ENCODE data around the gene RTCA.
"Not testable (repeated sequence)": the region's sequence is repeated elsewhere in the genome, so short reads cannot be mapped to it uniquely, and the experiment has no call there.

RTCA gene

DNA sequence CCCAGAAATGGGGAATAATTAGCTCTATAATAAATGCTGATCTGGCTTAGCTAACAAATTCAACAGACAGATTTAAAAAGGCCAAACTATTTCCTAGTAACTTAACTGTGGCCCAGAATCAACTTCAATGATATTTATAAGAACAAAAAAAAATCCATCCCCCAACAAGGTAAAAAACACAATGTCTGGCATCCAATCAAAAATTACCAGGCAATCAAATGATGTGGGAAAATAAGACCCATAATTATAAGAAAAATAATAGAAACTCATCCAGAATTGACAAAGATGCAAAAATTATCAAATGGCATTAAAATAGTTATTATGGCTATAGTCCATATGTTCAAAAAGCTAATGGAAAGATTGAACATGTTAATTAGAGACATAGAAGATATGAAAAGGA is 43.8 kb downstream of the RTCA start:
- no peak for DNase-seq (ENCODE audit: low read depth)

DNA sequence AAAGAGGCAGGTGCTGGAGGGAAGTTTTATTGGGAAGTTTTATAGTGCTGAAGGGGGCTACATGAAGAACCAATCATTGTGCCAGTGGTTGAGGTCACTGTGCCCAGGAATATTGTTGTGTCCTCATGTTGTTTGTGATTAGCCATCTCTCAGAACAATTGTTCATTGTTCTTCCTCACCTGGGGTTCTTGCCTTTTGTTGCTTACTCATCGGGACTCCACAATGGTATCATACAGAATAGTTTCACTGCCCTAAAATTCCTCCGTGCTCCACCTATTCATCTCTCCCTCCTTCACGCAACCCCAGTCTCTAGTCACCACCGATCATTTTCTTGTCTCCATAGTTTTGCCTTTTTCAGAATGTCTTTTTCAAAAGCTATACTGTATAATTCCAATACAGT is 47.4 kb downstream of the RTCA start:
- DNase-seq (ENCODE audit: low read depth), result no peak

DNA sequence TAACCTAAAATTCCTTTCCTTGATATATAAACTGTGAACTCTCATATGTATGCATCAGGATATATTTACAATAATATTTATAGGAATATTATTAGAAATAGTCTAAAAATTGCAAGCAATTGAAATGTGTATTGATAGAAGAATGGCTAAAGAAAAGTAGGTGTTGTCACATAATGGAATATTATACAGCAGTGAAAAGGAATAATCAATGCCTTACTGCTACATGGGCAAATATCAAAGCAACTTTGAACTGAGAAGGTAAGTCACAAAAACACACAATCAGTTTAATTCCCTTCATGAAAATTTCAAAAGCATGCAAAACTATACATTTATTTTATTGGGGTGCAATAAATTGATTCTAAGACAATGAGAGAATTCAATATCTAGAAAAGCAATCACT is 50.6 kb downstream of the RTCA start:
- no peak for DNase-seq (ENCODE audit: low read depth)

DNA sequence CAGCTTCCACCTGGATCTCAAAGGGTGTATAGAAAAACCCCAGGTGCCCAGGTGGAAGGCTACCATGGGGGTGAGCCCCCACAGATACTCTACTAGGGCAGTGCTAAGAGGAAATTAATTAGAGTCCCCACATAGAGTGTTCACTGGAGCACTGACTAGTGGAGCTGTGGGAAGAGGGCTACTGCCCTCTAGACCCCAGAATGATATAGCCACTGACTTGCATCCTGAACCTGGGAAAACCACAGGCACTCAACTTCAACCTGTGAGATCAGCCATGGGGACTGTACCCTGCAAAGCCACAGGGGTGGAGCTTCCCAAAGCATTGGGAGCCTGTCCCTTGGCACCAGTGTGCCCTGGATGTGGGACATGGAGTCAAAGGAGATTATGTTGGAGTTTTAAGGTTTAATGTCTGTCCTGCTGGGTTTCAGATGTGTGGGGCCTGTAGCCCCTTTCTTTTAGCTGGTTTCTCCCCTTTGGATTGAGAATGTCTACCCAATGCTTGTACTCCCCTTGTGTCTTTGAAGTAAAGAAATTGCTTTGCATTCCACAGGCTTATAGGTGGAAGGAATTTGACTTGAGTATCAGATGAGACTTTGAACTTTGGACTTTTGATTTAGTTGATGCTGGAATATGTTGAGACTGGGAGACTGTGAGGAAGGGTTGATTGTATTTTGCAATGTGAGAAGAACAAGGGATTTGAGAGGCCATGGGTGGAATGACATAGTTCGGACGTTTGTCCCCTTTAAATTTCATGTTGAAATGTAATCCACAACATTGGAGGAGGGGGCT is 54.5 kb downstream of the RTCA start:
- DNase-seq (ENCODE audit: low read depth), result no peak

DNA sequence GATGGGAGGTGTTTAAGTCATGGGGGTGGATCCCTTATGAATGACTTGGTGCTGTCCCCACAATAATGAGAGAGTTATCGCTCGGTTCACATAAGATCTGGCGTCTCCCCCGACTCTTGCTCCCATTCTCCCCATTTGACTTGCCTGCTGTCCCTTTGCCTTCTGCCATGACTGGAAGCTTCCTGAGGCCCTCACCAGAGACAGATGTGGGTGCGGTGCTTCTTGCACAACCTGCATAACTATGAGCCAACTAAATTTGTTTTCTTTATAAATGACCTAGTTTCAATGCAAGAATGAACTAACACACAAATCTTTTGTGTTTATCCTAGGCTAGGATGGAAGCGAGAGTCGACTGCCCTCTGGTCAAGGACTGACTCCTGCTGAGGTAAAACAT is 55.1 kb downstream of the RTCA start:
- no peak for DNase-seq (ENCODE audit: low read depth)

DNA sequence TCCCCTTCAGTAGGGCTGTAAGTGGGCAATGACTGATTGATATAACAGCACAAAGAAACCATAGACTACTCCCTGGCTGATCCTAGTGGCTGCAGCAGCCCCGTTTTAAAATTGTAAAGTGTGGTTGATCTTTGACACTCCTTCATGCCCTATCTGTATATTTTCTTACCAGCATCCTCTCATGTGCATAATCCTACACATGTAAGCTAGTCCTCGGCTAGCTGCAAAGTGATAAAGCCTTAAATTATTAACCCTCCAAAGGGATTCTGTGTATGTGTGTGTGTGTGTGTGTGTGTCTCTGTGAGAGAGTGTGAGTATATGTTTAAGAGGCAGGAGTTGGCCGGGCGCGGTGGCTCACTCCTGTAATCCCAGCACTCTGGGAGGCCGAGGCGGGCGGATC is 55.5 kb downstream of the RTCA start:
- DNase-seq (ENCODE audit: low read depth), result no peak

DNA sequence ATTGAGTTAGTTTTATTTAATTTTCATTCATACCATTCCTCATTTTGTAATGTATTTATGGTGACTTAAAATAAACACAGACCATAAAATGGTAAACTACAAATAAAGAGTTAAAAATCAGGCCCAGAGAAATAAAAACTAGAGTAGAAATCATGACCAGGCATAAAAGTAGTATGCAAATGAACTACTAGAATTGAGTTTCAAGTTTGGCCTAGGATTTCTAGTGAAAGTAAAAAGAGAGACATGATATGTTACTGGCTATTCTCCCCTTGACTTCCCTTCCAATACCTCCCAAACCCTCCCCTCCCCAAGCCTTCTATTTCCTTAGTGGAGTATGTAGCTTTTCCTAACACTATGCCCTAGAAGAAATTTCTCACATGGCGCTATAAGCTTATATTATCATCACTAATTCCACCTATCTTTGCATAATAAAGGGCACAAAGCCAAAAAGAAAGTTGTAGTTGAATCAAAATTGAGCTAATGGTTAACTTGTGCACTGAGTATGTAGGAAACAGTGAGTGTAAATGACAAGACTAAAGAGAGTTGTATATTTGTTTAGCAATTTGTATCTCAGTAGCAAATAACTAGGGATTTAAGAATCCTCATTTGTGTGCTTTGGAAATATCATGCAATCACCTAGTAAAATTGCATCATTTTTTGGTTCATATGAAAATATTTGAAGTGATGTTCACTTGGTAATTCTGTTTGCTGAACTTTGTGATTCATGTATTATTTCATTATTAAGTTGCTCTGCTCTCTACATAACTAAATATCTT is 56.6 kb downstream of the RTCA start:
- DNase-seq (ENCODE audit: low read depth), result no peak

DNA sequence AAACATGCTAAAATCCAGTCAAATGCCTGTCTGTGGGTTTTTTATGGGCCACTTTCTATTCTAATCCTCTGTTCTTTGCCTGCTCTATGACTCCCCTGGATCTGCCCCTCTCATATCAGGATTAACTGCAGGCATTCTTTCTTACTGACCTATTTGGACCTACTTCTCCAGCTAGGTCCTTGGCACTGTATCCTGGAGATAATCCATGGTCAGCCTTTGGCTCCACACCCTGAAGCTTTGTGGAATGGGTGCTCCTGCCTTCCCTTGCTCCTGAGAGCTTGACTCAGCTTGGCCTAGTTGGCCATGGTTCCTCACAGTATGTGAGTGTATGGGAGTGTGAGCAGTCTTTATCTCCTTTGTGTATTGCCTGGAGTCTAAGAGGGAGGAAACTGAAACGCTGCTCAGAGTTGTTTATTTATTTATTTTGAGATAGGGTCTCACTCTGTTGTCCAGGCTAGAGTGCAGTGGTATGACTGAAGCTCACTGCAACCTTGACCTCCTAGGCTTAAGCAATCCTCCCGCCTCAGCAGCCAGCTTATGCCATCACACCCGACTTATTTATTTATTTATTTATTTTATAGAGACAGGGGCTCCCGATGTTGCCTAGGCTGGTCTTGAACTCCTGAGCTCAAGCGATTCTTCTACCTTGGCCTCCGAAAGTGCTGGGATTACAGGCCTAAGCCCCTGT is 57.5 kb downstream of the RTCA start:
- no peak for DNase-seq (ENCODE audit: low read depth)

DNA sequence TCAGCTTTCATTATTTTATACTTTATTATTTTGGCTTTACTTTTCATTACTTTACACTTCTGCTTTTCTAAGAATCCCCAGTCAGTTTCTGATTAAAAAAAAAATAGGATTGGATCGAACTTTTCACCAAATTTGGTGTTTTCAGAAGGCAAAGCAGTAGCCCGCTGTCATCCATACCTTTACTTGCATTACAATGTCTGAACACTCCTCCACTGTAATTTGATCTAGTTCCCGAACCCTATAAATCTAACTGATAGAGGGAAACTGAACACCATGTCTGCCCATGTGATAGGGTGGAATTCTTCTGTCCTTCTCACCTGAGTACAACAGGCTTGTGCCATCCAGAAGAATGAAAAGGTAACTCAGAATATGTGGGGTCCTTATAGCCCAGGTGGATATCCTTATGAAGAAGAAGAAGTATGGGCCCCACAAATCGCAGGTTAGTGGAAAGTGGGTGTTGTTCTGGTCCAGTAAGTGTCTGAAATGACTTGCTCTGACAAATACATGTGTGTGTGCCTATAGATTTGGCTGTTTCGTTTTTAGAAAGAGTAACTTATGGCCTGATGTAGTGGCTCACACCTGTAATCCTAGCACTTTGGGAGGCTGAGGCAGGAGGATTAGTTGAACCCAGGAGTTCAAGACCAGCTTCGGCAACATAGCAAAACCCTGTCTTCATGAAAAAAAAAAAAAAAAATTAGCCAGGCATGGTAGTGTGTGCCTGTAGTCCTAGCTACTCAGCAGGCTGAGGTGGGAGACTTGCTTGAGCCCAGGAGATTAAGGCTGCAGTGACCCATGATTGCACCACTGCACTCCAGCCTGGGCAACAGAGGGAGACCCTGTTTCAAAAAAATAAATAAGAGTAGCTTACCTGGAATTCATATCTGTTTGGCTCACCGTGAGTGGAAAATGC is 59.7 kb downstream of the RTCA start:
- no peak for DNase-seq (ENCODE audit: low read depth)

DNA sequence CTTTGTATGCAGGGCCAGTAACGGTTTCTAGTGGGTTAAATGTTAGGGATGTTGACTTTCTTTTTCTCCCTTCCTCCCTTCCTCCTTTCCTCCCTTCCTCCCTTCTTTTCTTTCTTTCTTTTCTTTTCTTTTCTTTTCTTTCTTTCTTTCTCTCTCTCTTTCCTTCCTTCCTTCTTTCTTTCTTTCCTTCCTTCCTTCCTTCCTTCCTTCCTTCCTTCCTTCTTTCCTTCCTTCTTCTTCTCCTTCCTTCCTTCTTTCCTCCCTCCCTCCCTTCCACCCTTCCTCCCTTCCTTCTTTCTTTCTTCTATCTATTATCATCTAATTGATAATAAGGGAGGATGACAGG is 60.3 kb downstream of the RTCA start:
- DNase-seq (ENCODE audit: low read depth), result not testable (repeated sequence)

DNA sequence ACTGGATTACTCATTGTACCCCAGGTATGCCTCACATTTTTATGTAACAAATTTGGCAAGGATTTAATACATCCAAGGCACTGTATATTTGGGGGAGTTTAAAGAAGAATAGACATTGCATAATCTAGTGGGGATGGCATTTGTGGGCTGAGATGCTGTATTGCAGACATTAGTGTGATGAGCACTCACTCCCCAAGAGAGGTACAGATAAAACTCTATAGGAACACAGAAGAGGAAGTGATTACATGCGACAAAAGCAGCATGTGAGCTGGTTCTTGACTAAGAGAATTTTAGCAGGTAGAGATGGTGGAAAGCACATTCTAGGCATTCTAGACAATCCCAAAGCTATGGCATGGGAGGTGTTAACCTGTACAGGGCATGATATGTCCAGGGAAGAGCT is 62.1 kb downstream of the RTCA start:
- no peak for DNase-seq (ENCODE audit: low read depth)

DNA sequence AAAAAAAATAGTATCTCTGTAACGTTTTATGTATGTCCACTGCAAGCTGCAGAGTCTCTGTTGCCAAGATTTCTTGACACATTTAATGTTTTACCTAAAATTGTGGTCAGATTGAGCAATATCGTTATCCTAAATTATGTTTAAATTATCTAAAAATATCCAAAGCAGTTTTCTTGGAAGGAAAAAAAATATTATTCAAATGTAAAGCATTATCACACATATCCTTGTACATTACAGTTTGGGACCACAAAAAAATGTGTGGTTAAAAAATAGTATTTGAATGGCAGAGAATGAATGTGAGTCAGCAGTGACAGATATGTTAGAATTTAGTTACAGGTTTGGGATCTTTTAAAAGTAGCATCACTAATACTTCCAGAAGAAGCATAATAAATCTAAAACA is 65.1 kb downstream of the RTCA start:
- not testable (repeated sequence) for DNase-seq (ENCODE audit: low read depth)

DNA sequence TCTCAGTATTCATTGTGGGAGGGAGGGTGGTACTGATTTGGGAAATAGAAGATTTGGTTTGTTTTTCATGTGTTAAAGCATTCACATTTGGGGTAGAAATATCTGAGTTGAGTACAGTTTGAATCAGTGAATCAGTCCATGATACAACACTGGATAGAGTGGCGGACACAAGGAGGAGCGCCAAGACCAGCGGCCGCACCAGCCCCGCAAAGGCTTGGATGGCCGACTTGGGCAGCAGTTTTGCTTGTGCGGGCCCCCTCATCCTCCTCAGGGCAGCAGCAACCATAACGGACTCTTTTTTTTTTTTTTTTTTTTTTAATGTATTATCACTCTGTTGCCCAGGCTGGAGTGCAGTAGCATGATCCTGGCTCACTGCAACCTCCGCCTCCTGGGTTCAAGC is 66.3 kb downstream of the RTCA start:
- DNase-seq (ENCODE audit: low read depth), result no peak

DNA sequence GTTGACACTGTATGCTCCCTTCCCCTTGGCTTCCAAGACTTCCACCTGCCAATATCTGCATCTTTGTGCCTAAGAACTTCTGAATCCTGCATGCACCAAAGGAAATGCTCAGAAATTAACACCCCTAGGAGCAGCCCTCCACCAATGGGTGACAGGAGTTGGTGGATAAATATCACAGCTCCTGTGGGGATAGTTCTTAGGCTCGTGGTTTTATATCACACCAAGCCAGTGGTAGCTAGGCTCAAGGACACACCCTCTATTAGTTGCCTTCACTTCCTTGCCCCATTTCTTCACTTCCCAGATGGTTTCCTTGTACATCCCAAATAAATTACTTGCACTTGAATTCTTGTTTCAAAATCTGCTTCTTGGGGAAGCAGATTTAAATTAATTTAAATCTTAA is 69.4 kb downstream of the RTCA start:
- DNase-seq (ENCODE audit: low read depth), result no peak

DNA sequence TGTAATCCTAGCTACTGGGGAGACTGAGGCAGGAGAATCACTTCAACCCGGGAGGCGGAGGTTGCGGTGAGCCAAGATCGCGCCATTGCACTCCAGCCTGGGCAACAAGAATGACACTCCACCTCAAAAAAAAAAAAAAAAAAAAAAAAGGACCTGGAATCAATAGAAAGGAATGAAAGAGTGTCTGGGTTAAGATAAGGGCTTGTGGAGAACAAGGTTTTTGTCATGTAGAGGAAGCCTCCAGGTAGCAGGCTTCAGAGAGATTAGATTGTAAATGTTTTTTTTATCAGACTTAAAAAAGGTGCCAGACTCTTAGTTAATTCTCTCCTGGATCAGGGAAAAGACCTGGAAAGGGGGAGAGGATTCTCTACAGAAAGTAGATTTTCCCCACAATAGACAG is 71.9 kb downstream of the RTCA start:
- not testable (repeated sequence) for DNase-seq (ENCODE audit: low read depth)

DNA sequence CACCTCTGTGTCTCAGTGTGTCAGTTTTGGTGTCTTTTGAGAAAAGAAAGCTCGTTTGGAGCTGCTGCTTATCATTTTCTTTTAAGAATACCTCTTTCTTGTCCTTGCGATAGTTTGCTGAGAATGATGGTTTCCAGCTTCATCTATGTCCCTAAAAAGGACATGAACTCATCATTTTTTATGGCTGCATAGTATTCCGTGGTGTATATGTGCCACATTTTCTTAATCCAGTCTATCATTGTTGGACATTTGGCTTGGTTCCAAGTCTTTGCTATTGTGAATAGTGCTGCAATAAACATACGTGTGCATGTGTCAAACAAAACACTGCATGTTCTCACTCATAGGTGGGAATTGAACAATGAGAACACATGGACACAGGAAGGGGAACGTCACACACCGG is 73.7 kb downstream of the RTCA start:
- not testable (repeated sequence) for DNase-seq (ENCODE audit: low read depth)

DNA sequence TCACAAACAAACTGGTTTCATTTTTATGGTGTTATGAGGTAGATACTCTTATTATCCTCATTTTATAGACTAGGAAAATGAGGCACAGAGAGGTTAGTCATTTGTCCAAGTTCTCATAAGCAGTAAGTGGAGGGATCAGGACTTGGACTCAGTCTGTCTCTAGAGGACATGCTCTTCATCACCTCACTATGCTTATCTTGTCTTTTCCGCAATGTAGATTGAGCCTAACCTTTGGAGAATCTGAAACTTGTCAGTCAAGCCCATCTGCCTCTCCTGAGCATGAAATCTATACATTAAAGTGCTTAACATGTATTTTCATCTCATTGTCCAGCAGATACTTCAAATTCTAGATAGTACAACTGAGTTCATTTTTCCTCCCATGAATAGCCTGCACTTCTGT is 74.5 kb downstream of the RTCA start:
- DNase-seq (ENCODE audit: low read depth), result no peak

DNA sequence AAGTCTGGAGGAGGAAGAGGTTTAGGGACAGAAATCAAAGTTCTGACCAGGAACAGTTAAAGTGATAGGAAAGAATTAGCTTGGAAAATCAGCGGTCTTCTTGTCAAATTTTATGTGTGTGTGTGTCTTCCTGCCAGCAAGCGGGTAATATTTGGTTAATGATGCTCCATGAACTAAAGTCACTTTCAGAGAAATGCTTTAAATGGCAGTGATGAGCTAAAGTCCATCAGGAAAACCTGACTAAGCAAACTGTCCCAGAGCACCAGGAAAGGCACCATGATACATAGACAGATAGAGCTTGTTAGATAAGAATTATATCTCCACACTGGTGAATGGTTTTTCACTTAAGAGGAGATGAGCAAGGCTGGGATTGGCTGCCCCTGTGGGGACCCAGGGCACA is 76.3 kb downstream of the RTCA start:
- DNase-seq (ENCODE audit: low read depth), result no peak

All from activated T-cell treated with anti-CD3 and anti-CD28 coated beads for 1 hour (primary cell).